ENCODE data around the gene MTF1. TPM values are rescaled to one million over a fixed set of nuclear protein-coding genes. Genes with fewer than 3 reads are reported as not detected.

Gene MTF1
- total RNA-seq, 2 donors from 2014 or later: 4.5 to 8.8 TPM

GRCh38 chr1:37795340-37796125 lies 63.9 kb downstream of the MTF1 start:
- TF ChIP-seq POLR2A (IDR thresholded peaks at IDR 0.05) (no peak), POLR2AphosphoS5 (IDR thresholded peaks at IDR 0.05) (peak; percentile 29)
- DNase-seq (ENCODE audit: low spot score): peak; percentile 41
- H3K27ac ChIP-seq: no peak overlapping the region
- H3K9me3 ChIP-seq: no peaks in the 10 kb centered on the region
- no peaks in the 10 kb centered on the region for H3K27me3 ChIP-seq (replicated peaks; ENCODE audit: insufficient read depth)
- intact Hi-C loops (cut with DNase I): no loop called here
- peaks cover 3% of the 10 kb centered on the region for H3K4me1 ChIP-seq (replicated peaks)
- H3K4me3 ChIP-seq: no peak overlapping the region
- H3K36me3 ChIP-seq: no peaks in the 10 kb centered on the region
- 26% methylated on average over 22 of the region's 22 CpGs for WGBS

DNA sequence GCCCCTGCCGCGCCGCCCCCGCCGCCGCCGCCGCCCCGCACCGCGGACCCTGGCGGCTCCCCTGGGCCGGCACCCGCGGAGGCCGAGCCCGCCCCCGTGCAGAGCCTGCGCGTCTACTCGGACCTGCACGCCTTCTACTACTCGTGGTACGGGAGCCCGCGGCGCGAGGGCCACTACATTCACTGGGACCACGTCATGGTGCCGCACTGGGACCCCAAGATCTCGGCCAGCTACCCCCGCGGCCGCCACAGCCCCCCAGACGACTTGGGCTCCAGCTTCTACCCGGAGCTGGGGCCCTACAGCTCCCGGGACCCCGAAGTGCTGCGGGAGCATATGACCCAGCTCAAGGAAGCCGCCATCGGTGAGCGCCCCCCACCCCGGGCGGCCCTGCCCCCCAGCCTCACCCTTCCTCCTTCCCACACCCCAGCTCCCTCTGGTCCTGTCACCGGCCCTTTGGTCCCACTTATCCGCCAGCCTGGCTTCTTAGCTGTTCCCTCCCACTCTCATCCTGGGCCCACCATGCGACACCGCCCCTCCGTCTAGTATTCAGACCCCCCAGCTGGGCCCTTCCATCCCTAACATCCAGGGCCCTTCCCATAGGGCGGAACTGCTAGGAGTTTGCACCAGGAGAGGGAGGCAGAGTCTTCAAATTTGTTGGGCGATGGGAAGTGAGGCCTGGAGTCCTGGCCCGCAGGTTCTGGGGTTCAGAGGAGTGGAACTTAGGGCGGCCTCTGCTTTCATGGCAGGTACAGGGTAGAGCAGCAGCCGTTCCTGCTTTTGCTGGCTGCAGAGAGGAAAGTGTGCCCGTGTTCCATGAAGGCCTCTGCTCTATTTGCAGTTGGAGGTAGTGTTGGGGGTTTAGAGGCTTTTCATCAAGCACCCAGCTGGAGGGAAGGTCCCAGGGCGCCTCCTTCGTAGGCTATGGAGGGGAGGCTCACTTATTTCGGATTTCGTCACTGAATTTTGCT lies 64.7 kb downstream of the MTF1 start:
- TF ChIP-seq CTCF (IDR thresholded peaks at IDR 0.05) (no peak), POLR2AphosphoS5 (IDR thresholded peaks at IDR 0.05) (no peak), POLR2A (IDR thresholded peaks at IDR 0.05) (no peak)

GRCh38 chr1:37793773-37794371 lies 65.5 kb downstream of the MTF1 start, which contains the start of gene MANEAL:
MANEAL (plus strand) TSS chr1:37793847; CDS start chr1:37794183, 336 bp downstream.
- WGBS: under 1% methylated on average over 38 of the region's 82 CpGs
- no peaks in the 10 kb centered on the region for H3K36me3 ChIP-seq
- no peak within 1 kb of the TSS for H3K27ac ChIP-seq
- intact Hi-C loops (cut with DNase I): no loop called here
- H3K9me3 ChIP-seq: no peaks in the 10 kb centered on the region
- peak within 1 kb of the TSS; percentile 40 to 54 for H3K4me3 ChIP-seq
- peak; percentile 13 for DNase-seq (ENCODE audit: low spot score)
- no peaks in the 10 kb centered on the region for H3K27me3 ChIP-seq (replicated peaks; ENCODE audit: insufficient read depth)
- H3K4me1 ChIP-seq (replicated peaks): peaks cover 3% of the 10 kb centered on the region
- no peak for TF ChIP-seq CTCF (IDR thresholded peaks at IDR 0.05)
- TF ChIP-seq POLR2A (IDR thresholded peaks at IDR 0.05): no peak

More for the DNA sequence above, 64.7 kb downstream of the MTF1 start:
- Histone ChIP-seq H3K4me3 (peak overlapping the region; percentile 40 to 54), H3K4me1 (replicated peaks) (peaks cover 3% of the 10 kb centered on the region), H3K27me3 (replicated peaks; ENCODE audit: insufficient read depth) (no peaks in the 10 kb centered on the region), H3K36me3 (no peaks in the 10 kb centered on the region), H3K9me3 (no peaks in the 10 kb centered on the region), H3K27ac (no peak overlapping the region)
- no peak for DNase-seq (ENCODE audit: low spot score)
- intact Hi-C loops (cut with DNase I): no loop called here
- WGBS: 15% methylated on average over 46 of the region's 59 CpGs

- peak overlapping the region; percentile 40 to 54 for H3K4me3 ChIP-seq
- no peak overlapping the region for H3K27ac ChIP-seq
- no peaks in the 10 kb centered on the region for H3K36me3 ChIP-seq
- no peaks in the 10 kb centered on the region for H3K27me3 ChIP-seq (replicated peaks; ENCODE audit: insufficient read depth)
- intact Hi-C loops (cut with DNase I): no loop called here
- 31% methylated on average over 33 of the region's 36 CpGs for WGBS
- DNase-seq (ENCODE audit: low spot score): no peak
- peaks cover 3% of the 10 kb centered on the region for H3K4me1 ChIP-seq (replicated peaks)
- no peak for TF ChIP-seq POLR2A (IDR thresholded peaks at IDR 0.05)
- TF ChIP-seq CTCF (IDR thresholded peaks at IDR 0.05): no peak
- no peak for TF ChIP-seq POLR2AphosphoS5 (IDR thresholded peaks at IDR 0.05)
- H3K9me3 ChIP-seq: no peaks in the 10 kb centered on the region
Measured at GRCh38 chr1:37792943-37793686, 66.3 kb downstream of the MTF1 start.

Data from prostate gland (tissue), 2 donors.